OCI-LY1 (cell line): ENCODE measurements around the gene CDCA7L.

Experiments used
- EZH2 ChIP-seq: fragments of 200-600 bp; sonication (generic), shearing (Covaris generic); IDR thresholded peaks from 2 replicates; pipeline ENCODE4 v1.8.0; 2017; ENCODE audit warnings: borderline replicate concordance, mixed run types, mild to moderate bottlenecking, antibody characterized with exemption, low read length, moderate library complexity, mixed read lengths
- TF ChIP-seq, protein P1 (sequence below): fragments of 200-600 bp; sonication (generic), shearing (Covaris generic); IDR thresholded peaks from 2 replicates; pipeline ENCODE4 v1.5.1; 2017; ENCODE audit warnings: mild to moderate bottlenecking, antibody characterized with exemption, low read length, moderate library complexity, mixed read lengths

DNA sequence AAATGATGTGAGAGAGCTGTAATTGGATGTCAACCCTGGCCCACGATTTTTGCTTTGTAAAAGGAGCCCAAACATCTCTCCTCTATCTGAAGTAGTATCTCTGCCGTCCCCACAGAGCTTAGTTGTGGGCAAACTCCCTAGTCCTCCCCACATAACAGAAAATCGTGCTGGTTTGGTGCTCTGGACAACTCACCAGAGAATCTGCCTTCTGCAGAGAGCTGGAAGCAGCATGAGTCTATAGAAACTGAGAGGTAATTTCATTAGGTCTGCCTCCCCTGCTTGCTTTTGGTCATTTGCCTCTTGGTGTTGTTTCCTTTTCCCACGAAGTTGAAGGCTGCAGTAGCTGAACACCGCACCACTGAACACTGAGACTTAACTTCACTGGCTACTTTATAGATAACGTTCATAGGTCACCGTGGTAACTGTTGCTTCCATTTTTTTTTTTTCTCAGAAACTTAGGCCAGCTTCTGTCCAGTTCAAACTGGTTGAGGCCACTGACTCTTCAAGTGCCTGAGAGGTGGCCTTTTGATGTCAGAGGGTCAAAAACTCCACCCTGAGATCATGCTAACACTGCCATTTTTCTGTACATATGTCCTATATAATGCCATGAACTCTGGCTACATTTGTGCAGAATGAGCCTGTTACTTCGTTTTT lies 3.3 kb upstream of the CDCA7L start:
- TF ChIP-seq, protein P1, sequence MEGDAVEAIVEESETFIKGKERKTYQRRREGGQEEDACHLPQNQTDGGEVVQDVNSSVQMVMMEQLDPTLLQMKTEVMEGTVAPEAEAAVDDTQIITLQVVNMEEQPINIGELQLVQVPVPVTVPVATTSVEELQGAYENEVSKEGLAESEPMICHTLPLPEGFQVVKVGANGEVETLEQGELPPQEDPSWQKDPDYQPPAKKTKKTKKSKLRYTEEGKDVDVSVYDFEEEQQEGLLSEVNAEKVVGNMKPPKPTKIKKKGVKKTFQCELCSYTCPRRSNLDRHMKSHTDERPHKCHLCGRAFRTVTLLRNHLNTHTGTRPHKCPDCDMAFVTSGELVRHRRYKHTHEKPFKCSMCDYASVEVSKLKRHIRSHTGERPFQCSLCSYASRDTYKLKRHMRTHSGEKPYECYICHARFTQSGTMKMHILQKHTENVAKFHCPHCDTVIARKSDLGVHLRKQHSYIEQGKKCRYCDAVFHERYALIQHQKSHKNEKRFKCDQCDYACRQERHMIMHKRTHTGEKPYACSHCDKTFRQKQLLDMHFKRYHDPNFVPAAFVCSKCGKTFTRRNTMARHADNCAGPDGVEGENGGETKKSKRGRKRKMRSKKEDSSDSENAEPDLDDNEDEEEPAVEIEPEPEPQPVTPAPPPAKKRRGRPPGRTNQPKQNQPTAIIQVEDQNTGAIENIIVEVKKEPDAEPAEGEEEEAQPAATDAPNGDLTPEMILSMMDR = no peak
- TF ChIP-seq EZH2 = no peak
